Neural progenitor cell (in vitro differentiated cells): ENCODE data around the gene COTL1.

Experiments used
- CTCF ChIP-seq: fragments of 200-600 bp; sonication (generic); IDR thresholded peaks from 2 replicates; pipeline ENCODE4 v1.5.1; 2017; ENCODE audit warnings: antibody characterized with exemption, mild to moderate bottlenecking
- EZH2 ChIP-seq: fragments of 200-600 bp; sonication (generic); IDR thresholded peaks from 2 replicates; pipeline ENCODE4 v1.6.1; 2017; ENCODE audit warnings: antibody characterized with exemption, mild to moderate bottlenecking, moderate library complexity
- EZH2phosphoT487 ChIP-seq: fragments of 200-600 bp; sonication (generic); IDR thresholded peaks from 2 replicates; pipeline ENCODE4 v1.6.1; 2017; ENCODE audit warnings: antibody characterized with exemption

- TF ChIP-seq EZH2 (no peak), CTCF (no peak), EZH2phosphoT487 (no peak)
Observed at GRCh38 chr16:84581158-84581557, 36.7 kb downstream of the COTL1 start.
